Renal cortex interstitium (tissue), 11 donors: ENCODE measurements around the gene AP5M1. TPM values are rescaled to one million over a fixed set of nuclear protein-coding genes. Genes with fewer than 3 reads are reported as not detected.

ENCODE experiments used
- DNase-seq, 11 donors: peaks; one replicate each; pipeline ENCODE4 v3.0.0-alpha.2; 2013; ENCODE audit warnings: low read depth in 9 of 11, low spot score in 4 of 11; ENCODE audit errors: extremely low read depth in 1 of 11
- polyA plus RNA-seq, 3 donors: library from polyadenylated mRNA; unstranded; fragments of 120-200 nt; gene quantifications; one replicate each; pipeline ENCODE4 v1.2.1, GENCODE V29; 2013; ENCODE audit not compliant: insufficient read length in 3 of 3

AP5M1 gene
- polyA plus RNA-seq, 3 donors = 51.2 to 63.0 (median 56.5) TPM

- DNase-seq = no peak
Measured at GRCh38 chr14:57273236-57273635, 4.5 kb downstream of the AP5M1 start.

- DNase-seq = no peak
Measured at GRCh38 chr14:57274551-57274950, 5.8 kb downstream of the AP5M1 start.

GRCh38 chr14:57275023-57275664 lies 6.4 kb downstream of the AP5M1 start:
- DNase-seq = no peak

GRCh38 chr14:57277062-57277461 lies 8.3 kb downstream of the AP5M1 start:
- no peak for DNase-seq

- DNase-seq = no peak
Measured at GRCh38 chr14:57287745-57288144, 19.0 kb downstream of the AP5M1 start.

GRCh38 chr14:57290751-57291150 lies 22.0 kb downstream of the AP5M1 start:
- DNase-seq = peak in 1 of 11 donors; percentile 12

- DNase-seq = no peak
Measured at GRCh38 chr14:57291692-57292647, 23.2 kb downstream of the AP5M1 start.

GRCh38 chr14:57293866-57294837 lies 25.4 kb downstream of the AP5M1 start:
- no peak for DNase-seq

GRCh38 chr14:57295239-57295638 lies 26.5 kb downstream of the AP5M1 start:
- DNase-seq = no peak

GRCh38 chr14:57297852-57298251 lies 29.1 kb downstream of the AP5M1 start:
- no peak for DNase-seq

GRCh38 chr14:57299511-57299910 lies 30.7 kb downstream of the AP5M1 start:
- no peak for DNase-seq

- DNase-seq = no peak
Measured at GRCh38 chr14:57302883-57303282, 34.1 kb downstream of the AP5M1 start.

- DNase-seq = no peak
Measured at GRCh38 chr14:57314396-57315089, 45.8 kb downstream of the AP5M1 start.

GRCh38 chr14:57317248-57317833 lies 48.6 kb downstream of the AP5M1 start:
- DNase-seq = peak; percentile 31 to 84 (median 63)

- DNase-seq = no peak
Measured at GRCh38 chr14:57319636-57320192, 50.9 kb downstream of the AP5M1 start.

- no peak for DNase-seq
Measured at GRCh38 chr14:57323721-57324120, 55.0 kb downstream of the AP5M1 start.

- DNase-seq = no peak
Measured at GRCh38 chr14:57326253-57326652, 57.5 kb downstream of the AP5M1 start.

- DNase-seq = no peak
Measured at GRCh38 chr14:57329833-57330232, 61.1 kb downstream of the AP5M1 start.
